Measurements from ENCODE around the gene GPR137B. TPM values are rescaled to one million over a fixed set of nuclear protein-coding genes. Genes with fewer than 3 reads are reported as not detected.

GPR137B gene
- total RNA-seq, 1 experiment from 2014 or later = 4.0 TPM

DNA sequence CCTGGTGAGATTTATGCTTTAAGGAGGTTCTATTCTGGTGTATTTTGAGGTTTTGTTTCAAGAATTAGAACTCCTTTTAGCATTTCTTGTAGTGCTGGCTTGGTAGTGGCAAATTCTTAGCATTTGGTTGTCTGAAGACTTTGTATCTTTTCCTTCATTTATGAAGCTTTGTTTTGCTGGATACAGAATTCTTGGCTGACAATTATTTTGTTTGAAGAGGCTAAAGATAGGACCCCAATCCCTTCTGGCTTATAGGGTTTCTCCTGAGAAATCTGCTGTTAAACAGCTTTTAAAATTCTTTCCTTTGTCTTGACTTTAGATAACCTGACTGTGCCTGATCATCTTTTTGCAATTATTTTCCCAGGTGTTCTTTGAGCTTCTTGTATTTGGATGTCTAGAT lies 58.6 kb downstream of the GPR137B start:
- Histone ChIP-seq H3K9me3 (peaks cover 15% of the 10 kb centered on the region), H3K4me3 (no peak overlapping the region), H3K36me3 (no peaks in the 10 kb centered on the region), H3K27me3 (no peaks in the 10 kb centered on the region)
- DNase-seq = no peak

GRCh38 chr1:236201786-236202185 lies 59.4 kb downstream of the GPR137B start:
- H3K36me3 ChIP-seq = no peaks in the 10 kb centered on the region
- H3K27me3 ChIP-seq = no peaks in the 10 kb centered on the region
- peaks cover 15% of the 10 kb centered on the region for H3K9me3 ChIP-seq
- H3K4me3 ChIP-seq = no peak overlapping the region
- no peak for DNase-seq

GRCh38 chr1:236204039-236204438 lies 61.7 kb downstream of the GPR137B start:
- no peaks in the 10 kb centered on the region for H3K27me3 ChIP-seq
- DNase-seq = no peak
- H3K36me3 ChIP-seq = no peaks in the 10 kb centered on the region
- H3K9me3 ChIP-seq = peaks cover 15% of the 10 kb centered on the region
- H3K4me3 ChIP-seq = no peak overlapping the region

- DNase-seq = no peak
- H3K4me3 ChIP-seq = no peak overlapping the region
- H3K27me3 ChIP-seq = no peaks in the 10 kb centered on the region
- H3K9me3 ChIP-seq = peaks cover 13% of the 10 kb centered on the region
- no peaks in the 10 kb centered on the region for H3K36me3 ChIP-seq
Observed at GRCh38 chr1:236204656-236205055, 62.3 kb downstream of the GPR137B start.

GRCh38 chr1:236206548-236206947 lies 64.2 kb downstream of the GPR137B start:
- Histone ChIP-seq H3K4me3 (no peak overlapping the region), H3K36me3 (no peaks in the 10 kb centered on the region), H3K9me3 (peaks cover 2% of the 10 kb centered on the region; the same call in 1 of the 2 replicates), H3K27me3 (no peaks in the 10 kb centered on the region)
- DNase-seq = no peak

DNA sequence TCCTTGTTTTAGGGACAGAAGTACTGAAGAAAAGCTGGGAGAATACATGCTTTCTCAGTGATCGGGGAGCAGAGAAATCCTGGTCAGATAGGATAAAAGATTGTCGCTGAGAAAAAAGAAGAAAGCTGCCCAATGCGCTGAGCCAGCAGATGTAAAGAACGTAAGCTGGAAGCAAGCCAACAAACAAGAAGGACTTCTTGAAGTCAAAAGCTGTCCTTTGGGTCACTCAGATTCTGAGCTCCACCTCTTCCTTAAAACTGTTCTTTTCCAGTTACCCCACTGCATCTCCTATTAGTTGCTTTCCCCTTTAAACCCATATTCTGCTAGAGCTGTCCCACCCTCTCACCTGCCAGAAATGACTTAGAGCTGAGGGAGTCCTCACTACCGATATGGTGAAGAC lies 64.8 kb downstream of the GPR137B start:
- H3K4me3 ChIP-seq = no peak overlapping the region
- no peak for DNase-seq
- H3K9me3 ChIP-seq = no peaks in the 10 kb centered on the region; the same call in 1 of the 2 replicates
- H3K36me3 ChIP-seq = no peaks in the 10 kb centered on the region
- H3K27me3 ChIP-seq = no peaks in the 10 kb centered on the region

DNA sequence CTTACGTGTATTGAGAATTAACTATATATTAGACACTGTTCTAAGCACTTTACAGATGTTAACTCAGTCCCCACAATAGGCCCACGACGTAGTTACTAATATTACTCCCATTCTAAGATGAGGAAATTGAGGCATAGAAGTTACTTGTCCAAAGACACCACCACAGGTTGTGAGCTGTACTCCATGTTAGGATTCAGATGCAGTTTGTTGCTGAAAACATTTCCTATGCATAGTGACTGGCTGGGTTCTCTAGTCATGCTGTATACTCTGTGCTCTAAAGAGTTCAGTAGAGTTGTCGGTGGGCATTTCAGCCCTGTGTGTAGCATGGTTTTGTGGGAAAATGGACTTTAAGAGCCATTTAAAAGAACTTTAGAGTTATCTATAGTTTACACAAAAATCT lies 65.2 kb downstream of the GPR137B start:
- no peaks in the 10 kb centered on the region for H3K27me3 ChIP-seq
- DNase-seq = no peak
- no peaks in the 10 kb centered on the region; the same call in 1 of the 2 replicates for H3K9me3 ChIP-seq
- no peaks in the 10 kb centered on the region for H3K36me3 ChIP-seq
- no peak overlapping the region for H3K4me3 ChIP-seq

DNA sequence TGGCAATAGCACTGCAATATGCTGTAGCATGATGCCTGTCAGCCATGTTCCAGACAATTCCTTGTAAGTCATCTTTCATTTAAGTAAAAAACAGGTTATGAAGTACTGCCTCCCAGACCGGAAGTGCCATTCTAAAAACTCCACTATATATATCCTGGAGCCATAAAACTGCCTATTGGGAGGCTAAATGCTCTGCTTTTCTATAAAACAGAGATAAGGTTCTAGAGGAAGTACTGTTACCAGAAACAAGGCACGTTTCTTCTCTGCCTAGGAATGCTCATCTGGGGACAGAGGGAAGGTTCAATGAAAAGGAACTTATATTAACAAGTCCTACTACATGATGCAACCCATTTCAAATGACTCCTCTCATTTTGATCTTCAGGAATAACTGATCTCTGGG lies 66.8 kb downstream of the GPR137B start:
- no peak overlapping the region for H3K4me3 ChIP-seq
- no peak for DNase-seq
- no peaks in the 10 kb centered on the region for H3K9me3 ChIP-seq
- H3K27me3 ChIP-seq = no peaks in the 10 kb centered on the region
- no peaks in the 10 kb centered on the region for H3K36me3 ChIP-seq

DNA sequence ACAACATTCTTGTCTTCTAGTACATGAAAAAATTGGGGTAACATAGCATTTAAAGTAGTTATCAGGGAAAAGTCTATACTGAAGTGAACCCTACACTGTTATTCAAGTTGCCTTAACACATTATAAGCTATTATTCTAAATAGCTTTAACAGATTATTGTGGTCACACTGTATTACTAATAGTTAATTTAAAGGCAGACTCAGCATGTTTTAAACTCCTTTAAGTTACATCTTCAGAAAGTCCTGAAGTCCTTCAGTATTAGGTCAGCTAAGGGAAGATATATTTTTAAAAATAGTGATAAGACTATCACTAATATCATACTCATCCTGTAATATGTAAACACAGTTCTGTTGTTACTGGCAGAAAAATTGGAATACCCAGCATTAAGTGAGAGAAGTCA lies 67.4 kb downstream of the GPR137B start:
- Histone ChIP-seq H3K4me3 (no peak overlapping the region), H3K9me3 (no peaks in the 10 kb centered on the region), H3K36me3 (no peaks in the 10 kb centered on the region), H3K27me3 (no peaks in the 10 kb centered on the region)
- no peak for DNase-seq

GRCh38 chr1:236211815-236212214 lies 69.5 kb downstream of the GPR137B start:
- H3K4me3 ChIP-seq = no peak overlapping the region
- no peaks in the 10 kb centered on the region for H3K9me3 ChIP-seq
- no peaks in the 10 kb centered on the region for H3K36me3 ChIP-seq
- H3K27me3 ChIP-seq = no peaks in the 10 kb centered on the region
- DNase-seq = no peak

- Histone ChIP-seq H3K36me3 (no peaks in the 10 kb centered on the region), H3K9me3 (no peaks in the 10 kb centered on the region), H3K27me3 (no peaks in the 10 kb centered on the region), H3K4me3 (no peak overlapping the region)
- DNase-seq = no peak
Observed at GRCh38 chr1:236213534-236213933, 71.2 kb downstream of the GPR137B start.

- H3K9me3 ChIP-seq = no peaks in the 10 kb centered on the region
- H3K4me3 ChIP-seq = no peak overlapping the region
- no peak for DNase-seq
- no peaks in the 10 kb centered on the region for H3K27me3 ChIP-seq
- no peaks in the 10 kb centered on the region for H3K36me3 ChIP-seq
Observed at GRCh38 chr1:236214761-236215160, 72.4 kb downstream of the GPR137B start.

- Histone ChIP-seq H3K27me3 (no peaks in the 10 kb centered on the region), H3K9me3 (no peaks in the 10 kb centered on the region), H3K4me3 (no peak overlapping the region), H3K36me3 (no peaks in the 10 kb centered on the region)
- no peak for DNase-seq
Observed at GRCh38 chr1:236220473-236220872, 78.1 kb downstream of the GPR137B start.

DNA sequence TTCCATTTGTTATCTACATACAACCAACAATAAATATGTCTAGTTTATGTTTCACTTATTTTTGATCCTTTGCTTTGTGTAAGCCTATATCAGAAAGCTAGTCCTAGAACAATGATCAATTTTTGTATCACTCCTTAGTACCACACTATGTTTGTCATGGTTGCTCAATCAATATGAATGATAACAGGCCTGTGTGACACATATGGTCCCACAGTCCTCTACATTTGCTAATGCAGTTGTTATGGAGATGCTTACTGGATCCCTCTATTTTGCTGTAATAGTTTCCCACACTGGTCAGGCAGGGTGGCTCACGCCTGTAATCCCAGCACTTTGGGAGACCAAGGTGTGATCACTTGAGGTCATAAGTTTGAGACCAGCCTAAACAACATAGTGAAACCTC lies 80.3 kb downstream of the GPR137B start:
- Histone ChIP-seq H3K4me3 (no peak overlapping the region), H3K9me3 (no peaks in the 10 kb centered on the region), H3K27me3 (no peaks in the 10 kb centered on the region), H3K36me3 (no peaks in the 10 kb centered on the region)
- DNase-seq = no peak

GRCh38 chr1:236228411-236228810 lies 86.1 kb downstream of the GPR137B start:
- DNase-seq = no peak

DNA sequence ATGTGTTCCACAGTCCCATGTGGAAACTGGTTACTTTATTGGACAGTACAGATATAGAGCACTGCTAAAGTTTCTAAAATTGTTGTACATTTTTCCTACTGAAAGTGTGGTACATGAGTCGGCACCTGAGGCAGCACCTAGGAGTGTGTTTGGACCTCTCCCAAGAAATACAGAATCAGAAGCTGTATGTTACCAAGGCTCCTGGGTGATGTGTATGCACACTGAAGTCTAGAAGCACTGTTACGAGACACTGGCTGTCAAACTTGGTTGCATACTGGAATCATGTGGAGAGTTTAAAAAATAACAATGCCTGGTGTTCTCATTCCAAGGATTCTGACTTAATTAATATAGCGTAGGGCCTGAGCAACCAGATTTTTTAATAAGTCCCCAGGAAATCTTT lies 92.8 kb downstream of the GPR137B start:
- Histone ChIP-seq H3K27me3 (no peaks in the 10 kb centered on the region), H3K36me3 (no peaks in the 10 kb centered on the region), H3K4me3 (no peak overlapping the region), H3K9me3 (no peaks in the 10 kb centered on the region)
- no peak for DNase-seq

More at GRCh38 chr1:236228411-236228810, 86.1 kb downstream of the GPR137B start:
- H3K27me3 ChIP-seq = no peaks in the 10 kb centered on the region
- no peak overlapping the region for H3K4me3 ChIP-seq
- no peaks in the 10 kb centered on the region for H3K9me3 ChIP-seq
- no peaks in the 10 kb centered on the region for H3K36me3 ChIP-seq

- no peak for DNase-seq
- Histone ChIP-seq H3K9me3 (no peaks in the 10 kb centered on the region), H3K4me3 (no peak overlapping the region), H3K36me3 (no peaks in the 10 kb centered on the region), H3K27me3 (no peaks in the 10 kb centered on the region)
Observed at GRCh38 chr1:236239092-236239585, 96.8 kb downstream of the GPR137B start.

DNA sequence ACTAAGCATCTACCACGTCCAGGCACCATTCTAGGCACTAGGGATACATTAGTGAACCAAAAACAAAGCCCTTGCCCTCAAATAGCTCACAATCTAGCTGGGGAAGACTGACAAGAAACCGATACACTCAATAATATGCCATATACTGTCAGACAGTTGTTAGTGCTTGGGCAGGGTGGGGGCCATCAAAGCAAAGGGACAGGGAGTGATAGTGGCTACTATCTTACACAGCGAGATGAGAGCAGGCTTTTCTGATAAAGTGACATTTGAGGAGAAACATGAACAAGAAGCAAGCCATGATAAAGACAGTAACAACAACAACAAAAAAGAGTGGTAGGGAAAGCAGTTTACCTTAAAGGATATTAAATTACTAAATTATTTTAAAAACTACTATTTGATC lies 98.3 kb downstream of the GPR137B start:
- no peak for DNase-seq
- Histone ChIP-seq H3K27me3 (no peaks in the 10 kb centered on the region), H3K4me3 (no peak overlapping the region), H3K9me3 (no peaks in the 10 kb centered on the region), H3K36me3 (no peaks in the 10 kb centered on the region)

DNA sequence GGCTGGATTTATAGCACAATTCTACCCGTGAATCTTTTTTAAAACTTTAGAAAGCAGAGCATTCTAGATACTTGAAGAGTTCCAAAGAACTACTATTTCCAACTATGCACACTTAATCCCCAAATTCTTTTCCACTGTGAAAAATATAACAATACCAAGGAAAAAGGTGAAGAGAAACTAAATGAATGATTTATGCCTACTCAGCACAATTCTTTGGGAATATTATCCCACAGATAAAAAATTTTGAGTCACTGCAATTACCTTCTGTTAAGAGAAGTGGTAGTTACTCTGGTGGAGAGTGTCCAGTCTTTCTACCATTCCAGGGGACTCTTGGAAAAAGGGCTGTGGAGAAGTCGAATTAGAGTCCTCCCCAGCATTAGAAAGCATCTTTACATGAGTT lies 100.2 kb downstream of the GPR137B start:
- Histone ChIP-seq H3K27me3 (no peaks in the 10 kb centered on the region), H3K4me3 (no peak overlapping the region), H3K36me3 (no peaks in the 10 kb centered on the region)

More for the DNA sequence above, 100.2 kb downstream of the GPR137B start:
- no peak for DNase-seq
- H3K9me3 ChIP-seq = no peaks in the 10 kb centered on the region
